Heart left ventricle (tissue), 16 donors: ENCODE results near the gene NAT10. TPM values are rescaled to one million over a fixed set of nuclear protein-coding genes. Genes with fewer than 3 reads are reported as not detected.

Source experiments
- ATAC-seq, 4 donors: fragments of 200-7000 bp; cut with Tn5 transposase; one replicate each; pipeline ENCODE4 v1.9.1; 2020 to 2022; ENCODE audit warnings: moderate library complexity in 4 of 4, mild to moderate bottlenecking in 3 of 4, moderate number of reproducible peaks in 1 of 4
- DNase-seq, 5 donors: peaks; one replicate each; pipeline ENCODE4 v3.0.0-alpha.2; 2020
- H3K27ac ChIP-seq, 12 donors: fragments of 200-600 bp; sonication (generic) in 4 of 12; one replicate each; pipeline versions ENCODE4 v1.5.0 to v1.8.0; 2016 to 2022; ENCODE audit warnings: mild to moderate bottlenecking in 2 of 12
- H3K27me3 ChIP-seq, 9 donors: fragments of 200-600 bp; sonication (generic) in 2 of 9; one replicate each; pipeline versions ENCODE4 v1.5.1 to v1.8.0; 2016 to 2022; ENCODE audit warnings: mild to moderate bottlenecking in 3 of 9
- H3K36me3 ChIP-seq, 9 donors: fragments of 200-600 bp; sonication (generic) in 2 of 9; one replicate each; pipeline versions ENCODE4 v1.5.0 to v1.8.0; 2018 to 2022; ENCODE audit warnings: mild to moderate bottlenecking in 2 of 9
- H3K4me1 ChIP-seq, 12 donors: fragments of 200-600 bp; sonication (generic) in 4 of 12; one replicate each; pipeline versions ENCODE4 v1.5.0 to v1.8.0; 2016 to 2022; ENCODE audit warnings: mild to moderate bottlenecking in 3 of 12
- H3K4me3 ChIP-seq, 12 donors: fragments of 200-600 bp; sonication (generic) in 4 of 12; one replicate each; pipeline versions ENCODE4 v1.5.0 to v1.8.0; 2017 to 2022; ENCODE audit warnings: mild to moderate bottlenecking in 9 of 12, moderate library complexity in 4 of 12
- H3K9me3 ChIP-seq, 12 donors: fragments of 200-600 bp; sonication (generic) in 4 of 12; one replicate each; pipeline versions ENCODE4 v1.5.0 to v1.8.0; 2016 to 2022; ENCODE audit warnings: mild to moderate bottlenecking in 1 of 12
- CTCF ChIP-seq, 12 donors: fragments of 200-600 bp; sonication (generic) in 4 of 12; IDR thresholded peaks; one replicate each; pipeline versions ENCODE4 v1.5.0 to v1.8.0; 2018 to 2022; ENCODE audit warnings: antibody characterized with exemption in 12 of 12, mild to moderate bottlenecking in 5 of 12
- POLR2A ChIP-seq, 2 donors: fragments of 450-650 bp; IDR thresholded peaks; one replicate each; pipeline ENCODE4 v1.6.1; 2017; ENCODE audit warnings: antibody characterized with exemption in 2 of 2, mild to moderate bottlenecking in 2 of 2, moderate library complexity in 2 of 2
- WGBS, 4 donors: extraction: QIAGEN DNeasy Blood & Tissue Kit in 2 of 4; methylation state at CpG; one replicate each; pipeline versions ENCODE4 v1.1.5 to v1.1.7; 2013 to 2018; 5-methylcytosine and 5-hydroxymethylcytosine counted together
- intact Hi-C, 10 donors: fragments of 100-400 bp; cut with DNase I; formaldehyde crosslinking; loops; one replicate each; pipeline versions ENCODE4 v1.11.1 to v1.14.2; 2022
- polyA plus RNA-seq, 2 donors: library from polyadenylated mRNA; stranded (reverse); fragments of 200-250 nt; gene quantifications; one replicate each; pipeline ENCODE4 v1.2.3, GENCODE V29; 2013
- total RNA-seq, 9 donors: library from RNA; depleted of rRNA in 2 of 9; stranded (reverse); fragments of >200 nt in 2 of 9; fragmentation: NEBNext Ultra II Directional in 3 of 9; extraction: Animal tissue kit (Norgen Biotek cat#: 25700) in 3 of 9; gene quantifications; one replicate each; pipeline versions ENCODE4 v1.1.0 to v1.2.4, GENCODE V29; 2016 to 2023
- donor health status: ischemic (EF 13 %, LVEDD 7.1; RV severe dilation, severe dysfunction).
- donor health status: healthy with polysubstance abuse.
- donor health status: DM: no; HTN: yes; CAD: no.
- donor health status: DM: no; HTN: no; CAD: no.
- donor health status: ischemic (EF 25% LVEDD 6.9; RV normal size, moderate dysfunction).
- donor health status: ischemic (EF 25% LVEDD 5.7; RV mildly dilated, moderate dysfunction).
- donor health status: healthy.
- donor health status: DM: yes; HTN: yes; CAD: no.
- donor health status: ischemic (EF 35%, LVEDD 5.7; RV mildly dilated, moderate dysfunction).
- donor health status: nonischemic (EF 11% LVEDD 7.7; RV severe dilation, severe dysfunction).
- donor health status: DM: yes; HTN: yes; CAD: no.
- donor health status: PGD.
- donor health status: ischemic (EF 29% LVEDD 5.4; RV normal size, mild dysfunction).
- donor health status: nonischemic (EF 23%, LVEDD 6.1; RV moderate dilation, normal function).

The NAT10 gene
- total and polyA plus RNA-seq, 11 donors: 14.5 to 27.1 (median 21.1) TPM

GRCh38 chr11:34184505-34185015 is 79.1 kb downstream of the NAT10 start:
- H3K27ac ChIP-seq: no peak overlapping the region
- DNase-seq (no peak), ATAC-seq (no peak)
- no peaks in the 10 kb centered on the region for H3K36me3 ChIP-seq
- TF ChIP-seq CTCF (IDR thresholded peaks at IDR 0.05): no peak
- no peak for TF ChIP-seq POLR2A (IDR thresholded peaks at IDR 0.05)
- intact Hi-C loops: no loop called here
- H3K4me3 ChIP-seq: no peak overlapping the region
- peaks cover 0 to 29% (median 11%) of the 10 kb centered on the region in 12 donors for H3K4me1 ChIP-seq
- 90 to 93% (median 93%) methylated on average over 14 of the region's 14 CpGs for WGBS, 4 donors
- H3K27me3 ChIP-seq: no peaks in the 10 kb centered on the region
- H3K9me3 ChIP-seq: no peaks in the 10 kb centered on the region

GRCh38 chr11:34185926-34186841 is 80.8 kb downstream of the NAT10 start:
- Histone ChIP-seq H3K36me3 (no peaks in the 10 kb centered on the region), H3K27me3 (no peaks in the 10 kb centered on the region), H3K27ac (no peak overlapping the region), H3K9me3 (no peaks in the 10 kb centered on the region), H3K4me3 (no peak overlapping the region), H3K4me1 (peaks cover 0 to 29% (median 11%) of the 10 kb centered on the region in 12 donors)
- ATAC-seq (peak in 3 of 4 donors; percentile 17 to 25 (median 25)), DNase-seq (no peak)
- no peak for TF ChIP-seq POLR2A (IDR thresholded peaks at IDR 0.05)
- no peak for TF ChIP-seq CTCF (IDR thresholded peaks at IDR 0.05)
- intact Hi-C loops: no loop called here
- WGBS, 4 donors: 52 to 65% (median 60%) methylated on average over 18 to 22 of the region's 22 CpGs

GRCh38 chr11:34188181-34188580 is 82.8 kb downstream of the NAT10 start:
- ATAC-seq (no peak), DNase-seq (no peak)
- H3K4me1 ChIP-seq: peaks cover 0 to 33% (median 21%) of the 10 kb centered on the region in 12 donors
- H3K27ac ChIP-seq: no peak overlapping the region
- no peak overlapping the region for H3K4me3 ChIP-seq
- 67 to 76% (median 72%) methylated on average over 5 of the region's 5 CpGs for WGBS, 4 donors
- intact Hi-C loops: no loop called here
- no peaks in the 10 kb centered on the region for H3K36me3 ChIP-seq
- TF ChIP-seq POLR2A (IDR thresholded peaks at IDR 0.05): no peak
- TF ChIP-seq CTCF (IDR thresholded peaks at IDR 0.05): no peak
- no peaks in the 10 kb centered on the region for H3K27me3 ChIP-seq
- H3K9me3 ChIP-seq: no peaks in the 10 kb centered on the region

- Histone ChIP-seq H3K27ac (no peak overlapping the region), H3K9me3 (no peaks in the 10 kb centered on the region), H3K4me3 (no peak overlapping the region), H3K36me3 (no peaks in the 10 kb centered on the region), H3K4me1 (peaks cover 0 to 42% (median 25%) of the 10 kb centered on the region in 12 donors), H3K27me3 (no peaks in the 10 kb centered on the region)
- WGBS, 4 donors: 82 to 87% (median 86%) methylated on average over 9 of the region's 9 CpGs
- TF ChIP-seq POLR2A (IDR thresholded peaks at IDR 0.05) (no peak), CTCF (IDR thresholded peaks at IDR 0.05) (no peak)
- intact Hi-C loops: no loop called here
- DNase-seq (no peak), ATAC-seq (no peak)
Measured at GRCh38 chr11:34189191-34189590, 83.8 kb downstream of the NAT10 start.
